Thymus (tissue), 11 donors: ENCODE measurements around the gene UBR1. TPM values are rescaled to one million over a fixed set of nuclear protein-coding genes. Genes with fewer than 3 reads are reported as not detected.
"Not testable (repeated sequence)": the region's sequence is repeated elsewhere in the genome, so short reads cannot be mapped to it uniquely, and the experiment has no call there.

Source experiments
- DNase-seq, 9 donors: peaks; one replicate each; pipeline ENCODE4 v3.0.0-alpha.2; 2013; ENCODE audit warnings: low spot score in 9 of 9, low read depth in 6 of 9, missing footprints in 1 of 9
- H3K27ac ChIP-seq, 2 donors: one replicate each; pipeline ENCODE4 v1.5.1; 2013; ENCODE audit warnings: control low read depth in 1 of 2, low read depth in 1 of 2, low read length in 1 of 2, mild to moderate bottlenecking in 1 of 2, moderate library complexity in 1 of 2
- H3K27me3 ChIP-seq, 2 donors: one replicate each; pipeline ENCODE4 v1.5.1; 2013; ENCODE audit warnings: low read length in 1 of 2; ENCODE audit not compliant: control insufficient read depth in 2 of 2, insufficient read depth in 1 of 2
- H3K36me3 ChIP-seq, 2 donors: one replicate each; pipeline ENCODE4 v1.5.1; 2013; ENCODE audit warnings: low read length in 1 of 2, mild to moderate bottlenecking in 1 of 2, moderate library complexity in 1 of 2; ENCODE audit not compliant: control insufficient read depth in 2 of 2, insufficient read depth in 2 of 2
- H3K4me1 ChIP-seq, 2 donors: one replicate each; pipeline ENCODE4 v1.5.1; 2013; ENCODE audit warnings: low read length in 2 of 2; ENCODE audit not compliant: control insufficient read depth in 2 of 2, insufficient read depth in 2 of 2
- H3K4me3 ChIP-seq, 2 donors: one replicate each; pipeline ENCODE4 v1.5.1; 2013; ENCODE audit warnings: low read length in 2 of 2, control low read depth in 1 of 2, mild to moderate bottlenecking in 1 of 2
- H3K9me3 ChIP-seq, 2 donors: one replicate each; pipeline ENCODE4 v1.5.1; 2013; ENCODE audit warnings: low read length in 1 of 2, mild to moderate bottlenecking in 1 of 2; ENCODE audit not compliant: control insufficient read depth in 2 of 2, insufficient read depth in 1 of 2
- WGBS: extraction: QIAGEN DNeasy Blood & Tissue Kit; methylation state at CpG from one replicate; pipeline ENCODE4 v1.1.7; 2013; 5-methylcytosine and 5-hydroxymethylcytosine counted together
- polyA plus RNA-seq: library from polyadenylated mRNA; stranded (reverse); fragments of 200-250 nt; gene quantifications from one replicate; pipeline ENCODE4 v1.2.3, GENCODE V29; 2013
- total RNA-seq: library from RNA; stranded (reverse); fragments of 120-200 nt; gene quantifications from one replicate; pipeline ENCODE4 v1.2.4, GENCODE V29; 2013
- donor health status: healthy.

The UBR1 gene
- total and polyA plus RNA-seq, 2 donors = 10.2 to 23.0 TPM

GRCh38 chr15:42903388-42904324 lies 202.2 kb downstream of the UBR1 start:
- Histone ChIP-seq H3K36me3 (no peaks in the 10 kb centered on the region), H3K4me3 (no peak overlapping the region), H3K27ac (no peak overlapping the region), H3K9me3 (no peaks in the 10 kb centered on the region), H3K4me1 (no peaks in the 10 kb centered on the region), H3K27me3 (no peaks in the 10 kb centered on the region)
- no peak for DNase-seq
- WGBS = 96% methylated on average over 5 of the region's 5 CpGs

- DNase-seq, H3K36me3 ChIP-seq, H3K4me1 ChIP-seq, H3K27me3 ChIP-seq, H3K4me3 ChIP-seq, H3K27ac ChIP-seq: not testable (repeated sequence)
- peaks cover 1 to 10% of the 10 kb centered on the region in 2 donors for H3K9me3 ChIP-seq
- WGBS = 100% methylated on average over 1 of the region's 1 CpG
Measured at GRCh38 chr15:42893911-42894310, 211.9 kb downstream of the UBR1 start.

Other genes with a start within 250 kb of the UBR1 start
- gene TTBK2, start 185.3 kb downstream of the UBR1 start, total RNA-seq = 5.7 TPM
- gene TTBK2, start 185.3 kb downstream of the UBR1 start, polyA plus RNA-seq = 4.4 TPM
- gene TMEM62, start 27.5 kb upstream of the UBR1 start, total RNA-seq = 5.1 TPM
- gene TMEM62, start 27.5 kb upstream of the UBR1 start, polyA plus RNA-seq = 17.8 TPM
- 60.7 TPM for gene CCNDBP1, start 79.4 kb upstream of the UBR1 start, total RNA-seq
- 87.9 TPM for gene CCNDBP1, start 79.4 kb upstream of the UBR1 start, polyA plus RNA-seq
- gene EPB42, start 115.0 kb upstream of the UBR1 start, total RNA-seq = 2.8 TPM
- gene EPB42, start 115.0 kb upstream of the UBR1 start, polyA plus RNA-seq = 0.21 TPM
- 0.19 TPM for gene TGM5, start 160.9 kb upstream of the UBR1 start, total RNA-seq
- 1.2 TPM for gene TGM5, start 160.9 kb upstream of the UBR1 start, polyA plus RNA-seq
- 0.19 TPM for gene TGM7, start 196.2 kb upstream of the UBR1 start, total RNA-seq
- gene TGM7, start 196.2 kb upstream of the UBR1 start, polyA plus RNA-seq = 0.30 TPM
- gene LCMT2, start 224.5 kb upstream of the UBR1 start, total RNA-seq = 11.3 TPM
- gene LCMT2, start 224.5 kb upstream of the UBR1 start, polyA plus RNA-seq = 5.9 TPM